SH-SY5Y (cell line): ENCODE data around the gene GALNT11.

Experiments used
- GATA2 ChIP-seq: IDR thresholded peaks from 2 replicates; pipeline ENCODE4 v1.6.1; 2011; ENCODE audit warnings: mild to moderate bottlenecking, low read depth, low read length
- GATA3 ChIP-seq: IDR thresholded peaks from 2 replicates; pipeline ENCODE4 v1.6.1; 2011; ENCODE audit warnings: low read depth, mild to moderate bottlenecking, low read length, moderate library complexity

GRCh38 chr7:152127229-152127628 lies 101.8 kb downstream of the GALNT11 start:
- TF ChIP-seq GATA2 (no peak), GATA3 (no peak)
